Measurements from ENCODE around the gene RPN1.

DNA sequence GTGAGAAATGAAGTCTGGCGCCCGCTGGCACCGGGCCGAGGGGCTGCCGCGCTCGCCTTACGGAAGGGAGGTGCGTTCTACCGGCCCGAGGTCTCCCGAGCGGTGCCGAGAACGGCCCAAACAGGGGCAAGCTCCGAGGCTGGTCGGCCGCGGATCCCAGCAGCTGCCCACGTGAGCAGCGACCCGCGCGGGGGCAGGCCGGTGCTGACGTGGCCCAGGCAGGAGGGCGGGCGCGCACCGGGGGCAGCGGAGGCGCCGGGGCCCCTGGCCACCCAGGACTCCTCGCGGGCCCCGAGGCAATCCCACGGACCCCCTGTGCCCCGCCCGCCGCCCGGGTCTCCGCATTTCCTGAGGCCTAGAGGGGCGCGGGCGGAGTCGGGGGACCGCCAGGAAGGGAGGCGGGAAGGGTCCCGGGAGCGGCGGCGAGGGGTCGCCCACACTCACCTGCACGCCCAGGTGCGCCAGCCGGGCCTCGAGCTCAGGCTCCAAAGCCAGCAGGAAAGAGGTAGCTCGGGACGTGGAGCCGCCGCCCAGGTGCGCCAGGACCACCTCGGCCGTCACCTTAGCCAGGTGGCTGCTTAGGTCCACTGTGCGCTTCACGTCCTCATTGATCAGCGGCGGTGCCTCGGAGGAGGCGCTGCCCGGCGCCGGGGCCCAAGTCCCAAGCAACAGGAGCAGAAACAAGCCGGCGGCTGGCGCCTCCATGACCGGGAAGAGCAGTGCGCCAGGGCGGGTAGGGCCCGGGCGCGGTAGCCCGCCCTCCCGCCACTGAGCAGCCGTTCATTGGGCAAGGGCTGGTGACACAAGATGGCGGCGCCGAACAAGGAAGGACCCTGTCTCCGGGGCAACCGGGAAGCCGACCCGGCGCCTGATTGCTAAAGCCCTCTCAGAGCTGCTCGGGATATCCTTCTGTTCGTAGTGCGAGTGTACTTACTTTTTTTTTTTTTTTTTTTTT is at the start of gene RPN1:
- TF ChIP-seq, protein P1, sequence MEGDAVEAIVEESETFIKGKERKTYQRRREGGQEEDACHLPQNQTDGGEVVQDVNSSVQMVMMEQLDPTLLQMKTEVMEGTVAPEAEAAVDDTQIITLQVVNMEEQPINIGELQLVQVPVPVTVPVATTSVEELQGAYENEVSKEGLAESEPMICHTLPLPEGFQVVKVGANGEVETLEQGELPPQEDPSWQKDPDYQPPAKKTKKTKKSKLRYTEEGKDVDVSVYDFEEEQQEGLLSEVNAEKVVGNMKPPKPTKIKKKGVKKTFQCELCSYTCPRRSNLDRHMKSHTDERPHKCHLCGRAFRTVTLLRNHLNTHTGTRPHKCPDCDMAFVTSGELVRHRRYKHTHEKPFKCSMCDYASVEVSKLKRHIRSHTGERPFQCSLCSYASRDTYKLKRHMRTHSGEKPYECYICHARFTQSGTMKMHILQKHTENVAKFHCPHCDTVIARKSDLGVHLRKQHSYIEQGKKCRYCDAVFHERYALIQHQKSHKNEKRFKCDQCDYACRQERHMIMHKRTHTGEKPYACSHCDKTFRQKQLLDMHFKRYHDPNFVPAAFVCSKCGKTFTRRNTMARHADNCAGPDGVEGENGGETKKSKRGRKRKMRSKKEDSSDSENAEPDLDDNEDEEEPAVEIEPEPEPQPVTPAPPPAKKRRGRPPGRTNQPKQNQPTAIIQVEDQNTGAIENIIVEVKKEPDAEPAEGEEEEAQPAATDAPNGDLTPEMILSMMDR (IDR thresholded peaks at IDR 0.05; ENCODE audit: borderline replicate concordance, extremely low read depth, low read length, poor library complexity, severe bottlenecking), result no peak
- TF ChIP-seq EZH2 (IDR thresholded peaks at IDR 0.05; ENCODE audit: borderline replicate concordance, low read depth, low read length, severe bottlenecking), result no peak

All from DND-41 (cell line).